NCI-H2081 treated with DMSO at 0.1 percent for 48 hours (cell line): ENCODE data around the gene ZBTB7C.

Experiments used
- DNase-seq: peaks from one replicate; lab custom pipeline; 2025; lab: John Stamatoyannopoulos, UW

The ZBTB7C gene

GRCh38 chr18:48058486-48058885 is 350.7 kb downstream of the ZBTB7C start:
- DNase-seq = no peak

- no peak for DNase-seq
Observed at GRCh38 chr18:48057018-48057417, 352.2 kb downstream of the ZBTB7C start.

GRCh38 chr18:48055351-48055750 is 353.8 kb downstream of the ZBTB7C start:
- DNase-seq = no peak

- DNase-seq = no peak
Observed at GRCh38 chr18:48053881-48054816, 355.0 kb downstream of the ZBTB7C start.

- DNase-seq = no peak
Observed at GRCh38 chr18:48052842-48053241, 356.3 kb downstream of the ZBTB7C start.

GRCh38 chr18:48051945-48052840 is 357.0 kb downstream of the ZBTB7C start:
- no peak for DNase-seq

- no peak for DNase-seq
Observed at GRCh38 chr18:48050176-48050575, 359.0 kb downstream of the ZBTB7C start.

- no peak for DNase-seq
Observed at GRCh38 chr18:48049757-48050156, 359.4 kb downstream of the ZBTB7C start.

- no peak for DNase-seq
Observed at GRCh38 chr18:48048251-48048650, 360.9 kb downstream of the ZBTB7C start.

GRCh38 chr18:48046843-48047242 is 362.3 kb downstream of the ZBTB7C start:
- no peak for DNase-seq

- no peak for DNase-seq
Observed at GRCh38 chr18:48045744-48046143, 363.4 kb downstream of the ZBTB7C start.

- no peak for DNase-seq
Observed at GRCh38 chr18:48044944-48045343, 364.2 kb downstream of the ZBTB7C start.

- no peak for DNase-seq
Observed at GRCh38 chr18:48043166-48043565, 366.0 kb downstream of the ZBTB7C start.

GRCh38 chr18:48042431-48042830 is 366.8 kb downstream of the ZBTB7C start:
- DNase-seq = no peak

- no peak for DNase-seq
Observed at GRCh38 chr18:48040457-48041110, 368.6 kb downstream of the ZBTB7C start.

- no peak for DNase-seq
Observed at GRCh38 chr18:48039769-48040215, 369.4 kb downstream of the ZBTB7C start.

- no peak for DNase-seq
Observed at GRCh38 chr18:48038636-48039035, 370.5 kb downstream of the ZBTB7C start.

GRCh38 chr18:48037481-48038271 is 371.5 kb downstream of the ZBTB7C start:
- no peak for DNase-seq

- no peak for DNase-seq
Observed at GRCh38 chr18:48036641-48037421, 372.4 kb downstream of the ZBTB7C start.

GRCh38 chr18:48036226-48036625 is 373.0 kb downstream of the ZBTB7C start:
- no peak for DNase-seq

GRCh38 chr18:48035556-48035860 is 373.7 kb downstream of the ZBTB7C start:
- no peak for DNase-seq
